HG03521 (cell line): Measurements from ENCODE around the gene FAM171A2.
"Not testable (repeated sequence)": the region's sequence is repeated elsewhere in the genome, so short reads cannot be mapped to it uniquely, and the experiment has no call there.

ENCODE experiments used
- ATAC-seq: cut with Tn5 transposase; IDR thresholded peaks from one replicate; pipeline ENCODE4 v1.9.1; 2021; ENCODE audit warnings: mild to moderate bottlenecking, moderate library complexity; ENCODE audit not compliant: unreplicated experiment

Gene FAM171A2

GRCh38 chr17:44347206-44348055 lies 16.2 kb downstream of the FAM171A2 start:
- ATAC-seq: not testable (repeated sequence)

GRCh38 chr17:44346064-44346844 lies 17.4 kb downstream of the FAM171A2 start:
- ATAC-seq: no peak

- peak; percentile 7 for ATAC-seq
These were observed 18.1 kb downstream of the FAM171A2 start for GRCh38 chr17:44345454-44346026.

GRCh38 chr17:44344939-44345453 lies 18.7 kb downstream of the FAM171A2 start, which contains the start of gene GRN:
Gene GRN (plus strand): TSS chr17:44345302. CDS start chr17:44349165, 3,863 bp downstream.
- peak; percentile 66 for ATAC-seq

GRCh38 chr17:44343510-44344209 lies 20.0 kb downstream of the FAM171A2 start:
- ATAC-seq: no peak

GRCh38 chr17:44340553-44340952 lies 23.1 kb downstream of the FAM171A2 start:
- not testable (repeated sequence) for ATAC-seq

- no peak for ATAC-seq
These were observed 25.0 kb downstream of the FAM171A2 start for GRCh38 chr17:44338702-44339101.

GRCh38 chr17:44335968-44336367 lies 27.7 kb downstream of the FAM171A2 start:
- no peak for ATAC-seq

GRCh38 chr17:44335564-44335963 lies 28.1 kb downstream of the FAM171A2 start:
- no peak for ATAC-seq

- no peak for ATAC-seq
These were observed 28.9 kb downstream of the FAM171A2 start for GRCh38 chr17:44334727-44335126.

GRCh38 chr17:44334315-44334714 lies 29.3 kb downstream of the FAM171A2 start:
- no peak for ATAC-seq

GRCh38 chr17:44333371-44333770 lies 30.3 kb downstream of the FAM171A2 start:
- no peak for ATAC-seq

GRCh38 chr17:44331249-44331760 lies 32.3 kb downstream of the FAM171A2 start:
- no peak for ATAC-seq

GRCh38 chr17:44330263-44330662 lies 33.4 kb downstream of the FAM171A2 start:
- ATAC-seq: not testable (repeated sequence)

- ATAC-seq: not testable (repeated sequence)
These were observed 34.1 kb downstream of the FAM171A2 start for GRCh38 chr17:44329516-44329915.

GRCh38 chr17:44327715-44328449 lies 35.8 kb downstream of the FAM171A2 start:
- no peak for ATAC-seq

GRCh38 chr17:44326861-44327444 lies 36.7 kb downstream of the FAM171A2 start:
- peak; percentile 50 for ATAC-seq

GRCh38 chr17:44324571-44325275 lies 38.9 kb downstream of the FAM171A2 start, which contains the start of gene SLC25A39:
Gene SLC25A39 (minus strand): TSS chr17:44324823. CDS start chr17:44323562, 1,261 bp downstream.
- ATAC-seq: peak; percentile 70
